ENCODE results near the gene TRIM14. TPM values are rescaled to one million over a fixed set of nuclear protein-coding genes. Genes with fewer than 3 reads are reported as not detected.

Gene TRIM14
- total RNA-seq, 1 experiment from 2014 or later = 12.5 TPM

GRCh38 chr9:98046180-98046543 is 72.9 kb downstream of the TRIM14 start:
- no peak for DNase-seq
- Histone ChIP-seq H3K79me1 (ENCODE audit: insufficient read depth, low read depth, low read length, poor library complexity, severe bottlenecking) (no peaks in the 10 kb centered on the region), H3K4me2 (ENCODE audit: insufficient read depth, insufficient read length, low read length) (no peak overlapping the region), H3K18ac (ENCODE audit: insufficient read length, low read depth, low read length) (no peak overlapping the region), H3K14ac (ENCODE audit: insufficient read depth, low read length) (no peak overlapping the region), H3K23me2 (ENCODE audit: insufficient read length, low read depth, low read length, poor library complexity, severe bottlenecking) (no peaks in the 10 kb centered on the region), H3K79me2 (ENCODE audit: insufficient read depth, low read length) (no peaks in the 10 kb centered on the region), H2BK5ac (ENCODE audit: insufficient read length, low read length) (no peak overlapping the region), H3K4ac (ENCODE audit: low read depth, low read length) (no peak overlapping the region), H3K23ac (ENCODE audit: insufficient read length, low read depth, low read length) (no peak overlapping the region), H2AFZ (ENCODE audit: low read length) (no peak overlapping the region), H3K9me3 (ENCODE audit: control insufficient read depth, low read depth, low read length) (no peaks in the 10 kb centered on the region), H3K9ac (ENCODE audit: extremely low read depth, insufficient read length, low read length) (no peak overlapping the region), H2BK15ac (ENCODE audit: low read depth, low read length) (no peak overlapping the region), H3T11ph (ENCODE audit: low read length) (no peak overlapping the region), H3K4me1 (ENCODE audit: insufficient read depth, low read length) (no peaks in the 10 kb centered on the region; the same call in 1 of the 2 replicates), H2BK12ac (ENCODE audit: insufficient read length, low read depth, low read length) (no peak overlapping the region), H3K27ac (ENCODE audit: insufficient read length, low read depth, low read length) (no peak overlapping the region), H4K20me1 (ENCODE audit: control insufficient read depth, insufficient read depth, insufficient read length) (no peaks in the 10 kb centered on the region), H2BK120ac (ENCODE audit: low read depth, low read length, poor library complexity, severe bottlenecking) (no peak overlapping the region), H3K56ac (ENCODE audit: insufficient read length, low read depth, low read length) (no peak overlapping the region), H3K27me3 (ENCODE audit: insufficient read depth, low read length) (no peaks in the 10 kb centered on the region), H4K5ac (ENCODE audit: insufficient read length, low read depth, low read length) (no peak overlapping the region), H4K8ac (replicated peaks; ENCODE audit: insufficient read length, low read depth, low read length) (no peak overlapping the region), H4K91ac (ENCODE audit: insufficient read length, low read depth, low read length) (no peak overlapping the region), H2BK20ac (ENCODE audit: low read depth, low read length, poor library complexity, severe bottlenecking) (no peak overlapping the region), H2AK5ac (ENCODE audit: insufficient read length, low read length) (no peak overlapping the region)
- Mint-ChIP-seq H3K27me3 (ENCODE audit: low read depth) (peaks cover 5% of the 10 kb centered on the region; the same call in 1 of the 2 replicates), H3K36me3 (ENCODE audit: insufficient read depth in 1 of 3, low read depth in 3 of 3) (no peaks in the 10 kb centered on the region), H3K4me1 (no peaks in the 10 kb centered on the region), H3K4me3 (no peak overlapping the region), H3K27ac (no peak overlapping the region), H3K9me3 (no peaks in the 10 kb centered on the region)
- WGBS (ENCODE audit: extremely low coverage, insufficient read length, low lambda C conversion rate) = no CpG with 5 or more reads among the region's 9 CpGs
- TF ChIP-seq CTCF (conservative IDR thresholded peaks at IDR 0.05) = no peak
